ENCODE measurements around the gene FUBP3.

- TF ChIP-seq CTCF (IDR thresholded peaks at IDR 0.05), result no peak
- TF ChIP-seq EP300 (IDR thresholded peaks at IDR 0.05), result no peak
These were observed 30.2 kb upstream of the FUBP3 start for GRCh38 chr9:130549093-130549735.

All from tibial nerve (tissue), 4 donors.